IMR-90 (cell line): Measurements from ENCODE around the gene SENP7. TPM values are rescaled to one million over a fixed set of nuclear protein-coding genes. Genes with fewer than 3 reads are reported as not detected.

Source experiments
- ATAC-seq: fragments of 200-7000 bp; cut with Tn5 transposase; 2 replicates; pipeline ENCODE4 v1.9.1; 2020; ENCODE audit warnings: low read depth, mild to moderate bottlenecking, moderate library complexity
- BruUV-seq: library from RNA; stranded (reverse); fragments of 400-500 nt; replicated peaks from 2 replicates; lab custom pipeline; 2021; lab: Mats Ljungman, UMichigan
- CTCF ChIA-PET: fragments of 300-600 bp; formaldehyde crosslinking; extraction: SDS; loops from one replicate; lab custom pipeline; 2021; ENCODE audit warnings: antibody characterized with exemption; lab: Yijun Ruan, JAX
- POLR2A ChIA-PET: fragments of 300-600 bp; sonication (Branson Sonifier 250); formaldehyde crosslinking; loops from one replicate; lab custom pipeline; 2022; ENCODE audit warnings: antibody characterized with exemption; ENCODE audit not compliant: unreplicated experiment; lab: Charles Lee
- DNase-seq: peaks from one replicate; pipeline ENCODE4 v3.0.0; 2013
- H2AFZ ChIP-seq: replicated peaks from 2 replicates; pipeline ENCODE3; 2013; ENCODE audit warnings: low read length, mild to moderate bottlenecking; ENCODE audit not compliant: poor library complexity
- H2AK5ac ChIP-seq: 2 replicates; pipeline ENCODE4 v1.6.1; 2013; ENCODE audit warnings: low read depth, low read length, inconsistent platforms
- H2AK9ac ChIP-seq: replicated peaks from 2 replicates; pipeline ENCODE3; 2013; ENCODE audit warnings: mild to moderate bottlenecking, low read depth, low read length, moderate library complexity; ENCODE audit not compliant: poor library complexity
- H2BK120ac ChIP-seq: 2 replicates; pipeline ENCODE4 v1.6.1; 2013; ENCODE audit warnings: low read depth, low read length, inconsistent platforms
- H2BK15ac ChIP-seq: 3 replicates; pipeline ENCODE4 v1.6.1; 2013; ENCODE audit warnings: low read depth, low read length, inconsistent platforms
- H2BK20ac ChIP-seq: 2 replicates; pipeline ENCODE4 v1.6.1; 2013; ENCODE audit warnings: low read depth, mild to moderate bottlenecking, inconsistent platforms, low read length, moderate library complexity
- H2BK5ac ChIP-seq: 2 replicates; pipeline ENCODE4 v1.6.1; 2013; ENCODE audit warnings: mild to moderate bottlenecking, low read depth, low read length, inconsistent platforms; ENCODE audit not compliant: poor library complexity, severe bottlenecking
- H3K14ac ChIP-seq: replicated peaks from 2 replicates; pipeline ENCODE4 v1.6.1; 2013; ENCODE audit warnings: low read depth, low read length, inconsistent platforms
- H3K18ac ChIP-seq: 2 replicates; pipeline ENCODE4 v1.6.1; 2013; ENCODE audit warnings: low read depth, low read length, control low read depth
- H3K23ac ChIP-seq: 2 replicates; pipeline ENCODE4 v1.6.1; 2013; ENCODE audit warnings: low read depth, low read length, inconsistent platforms
- H3K27ac ChIP-seq: 2 replicates; pipeline ENCODE4 v1.5.1; 2013; ENCODE audit warnings: mild to moderate bottlenecking, control low read depth, low read length; ENCODE audit not compliant: insufficient read depth
- H3K27me3 ChIP-seq: 2 replicates; pipeline ENCODE4 v1.6.1; 2013; ENCODE audit warnings: low read length; ENCODE audit not compliant: control insufficient read depth, insufficient read depth
- H3K36me3 ChIP-seq: 2 replicates; pipeline ENCODE4 v1.6.1; 2013; ENCODE audit warnings: low read length, mixed read lengths; ENCODE audit not compliant: control insufficient read depth, insufficient read depth
- H3K4ac ChIP-seq: 2 replicates; pipeline ENCODE4 v1.6.1; 2013; ENCODE audit warnings: low read depth, low read length, inconsistent platforms
- H3K4me1 ChIP-seq: 2 replicates; pipeline ENCODE4 v1.6.1; 2013; ENCODE audit warnings: low read length, mixed read lengths; ENCODE audit not compliant: control insufficient read depth, insufficient read depth
- H3K4me2 ChIP-seq: 2 replicates; pipeline ENCODE4 v1.6.1; 2013; ENCODE audit warnings: low read depth, mild to moderate bottlenecking, control low read depth, low read length, moderate library complexity
- H3K4me3 ChIP-seq: 2 replicates; pipeline ENCODE4 v1.5.1; 2013; ENCODE audit warnings: low read depth, mild to moderate bottlenecking, control low read depth, low read length, moderate library complexity; ENCODE audit not compliant: insufficient read depth
- H3K56ac ChIP-seq: 2 replicates; pipeline ENCODE4 v1.6.1; 2013; ENCODE audit warnings: low read length, inconsistent platforms; ENCODE audit not compliant: insufficient read depth; ENCODE audit errors: extremely low read depth
- H3K79me1 ChIP-seq, 2 experiments: 2 replicates each; pipeline ENCODE4 v1.6.1; 2013; ENCODE audit warnings: low read length in 2 of 2, inconsistent platforms in 1 of 2, low read depth in 1 of 2
- H3K9ac ChIP-seq: 2 replicates; pipeline ENCODE4 v1.6.1; 2013; ENCODE audit warnings: low read depth, low read length, control low read depth
- H3K9me1 ChIP-seq: 2 replicates; pipeline ENCODE4 v1.6.1; 2013; ENCODE audit warnings: low read length, inconsistent platforms; ENCODE audit not compliant: insufficient read depth
- H3K9me3 ChIP-seq: 2 replicates; pipeline ENCODE4 v1.6.1; 2013; ENCODE audit warnings: low read length; ENCODE audit not compliant: control insufficient read depth, insufficient read depth
- H4K20me1 ChIP-seq: 2 replicates; pipeline ENCODE4 v1.6.1; 2013; ENCODE audit warnings: low read length, inconsistent platforms; ENCODE audit not compliant: insufficient read depth
- H4K5ac ChIP-seq: 2 replicates; pipeline ENCODE4 v1.6.1; 2013; ENCODE audit warnings: mild to moderate bottlenecking, low read depth, low read length, control low read depth
- H4K8ac ChIP-seq, 2 experiments: 2 replicates each; pipeline ENCODE4 v1.6.1; 2013; ENCODE audit warnings: low read depth in 2 of 2, low read length in 2 of 2, control low read depth in 1 of 2, inconsistent platforms in 1 of 2
- H4K91ac ChIP-seq: 2 replicates; pipeline ENCODE4 v1.6.1; 2013; ENCODE audit warnings: low read depth, low read length, inconsistent platforms; ENCODE audit not compliant: insufficient read depth
- ELK1 ChIP-seq: fragments of 150-350 bp; IDR thresholded peaks from 2 replicates; pipeline ENCODE4 v1.6.1; 2016; ENCODE audit warnings: low read depth, mild to moderate bottlenecking, low read length, moderate library complexity, borderline replicate concordance
- FOS ChIP-seq: fragments of 150-350 bp; IDR thresholded peaks from 2 replicates; pipeline ENCODE4 v1.6.1; 2016; ENCODE audit warnings: low read depth, low read length
- RCOR1 ChIP-seq: IDR thresholded peaks from 2 replicates; pipeline ENCODE4 v1.6.1; 2012; ENCODE audit warnings: mild to moderate bottlenecking, low read length, improper control_type of control experiment; ENCODE audit not compliant: insufficient replicate concordance
- SMC3 ChIP-seq: fragments of 150-350 bp; IDR thresholded peaks from 2 replicates; pipeline ENCODE4 v1.6.1; 2016; ENCODE audit warnings: low read depth, mild to moderate bottlenecking, antibody characterized with exemption, low read length, moderate library complexity
- USF2 ChIP-seq: fragments of 150-350 bp; IDR thresholded peaks from 2 replicates; pipeline ENCODE4 v1.6.1; 2017; ENCODE audit warnings: mild to moderate bottlenecking, antibody characterized with exemption, low read length, low read depth
- WGBS, 2 experiments: methylation state at CpG; one replicate each; pipeline versions ENCODE4 v1.1.5 to v1.1.7; 2013; ENCODE audit warnings: missing lambda C conversion rate in 2 of 2; ENCODE audit not compliant: insufficient read length in 1 of 2; ENCODE audit errors: extremely low coverage in 2 of 2; 5-methylcytosine and 5-hydroxymethylcytosine counted together
- dilution Hi-C: fragments of 300-500 bp; cut with HindIII; formaldehyde crosslinking; loops from one replicate; pipeline ENCODE4 v1.14.3; 2018; ENCODE audit warnings: low sequenced_read_pairs; ENCODE audit not compliant: unreplicated experiment
- in situ Hi-C: fragments of 300-500 bp; cut with MboI; formaldehyde crosslinking; loops from 3 replicates; pipeline ENCODE4 v1.14.3; 2019; ENCODE audit warnings: low sequenced_read_pairs, inconsistent platforms, mixed read lengths
- intact Hi-C: fragments of 100-400 bp; cut with micrococcal nuclease; formaldehyde crosslinking; loops from 2 replicates; pipeline ENCODE4 v1.10.0; 2022
- polyA plus RNA-seq, 3 experiments: library from polyadenylated mRNA; depleted of rRNA; stranded (reverse); fragments of >200 nt; gene quantifications; 2 replicates each; pipeline ENCODE4 v1.2.3, GENCODE V29; 2012; ENCODE audit warnings: low replicate concordance in 1 of 3
- total RNA-seq: library from RNA; depleted of rRNA; stranded (reverse); fragments of >200 nt; gene quantifications from 2 replicates; pipeline ENCODE4 v1.2.3, GENCODE V29; 2012

Gene SENP7
- total and polyA plus RNA-seq, 2 of the 4 experiments (the other 2 are of a cell fraction) = 5.5 to 8.4 TPM

- TF ChIP-seq ELK1 = no peak
- TF ChIP-seq FOS = peak; percentile 95
These were observed 209.8 kb downstream of the SENP7 start (continued) for GRCh38 chr3:101303089-101303731.

- dilution Hi-C loops (no loop called here), intact Hi-C loops (no loop called here), in situ Hi-C loops (no loop called here)
- WGBS, 2 experiments = 96% methylated on average over 4 of the region's 8 CpGs; no CpG with 5 or more reads in 1 of the 2 experiments
- POLR2A ChIA-PET = no interaction called here
- Histone ChIP-seq H2BK5ac (no peak overlapping the region), H3K56ac (no peak overlapping the region), H3K4me2 (no peak overlapping the region), H4K8ac (no peak overlapping the region), H3K18ac (no peak overlapping the region), H2BK20ac (no peak overlapping the region), H3K4me3 (no peak overlapping the region), H2AFZ (no peak overlapping the region), H4K5ac (no peak overlapping the region), H3K36me3 (no peaks in the 10 kb centered on the region), H3K14ac (no peak overlapping the region), H3K9me3 (no peaks in the 10 kb centered on the region), H3K79me1 (no peaks in the 10 kb centered on the region), H4K91ac (no peak overlapping the region), H3K4me1 (no peaks in the 10 kb centered on the region), H2AK5ac (no peak overlapping the region), H2BK120ac (no peak overlapping the region), H3K9me1 (no peaks in the 10 kb centered on the region), H2AK9ac (no peak overlapping the region), H3K23ac (no peak overlapping the region), H3K9ac (no peak overlapping the region), H4K20me1 (no peaks in the 10 kb centered on the region), H3K27ac (no peak overlapping the region), H3K27me3 (no peaks in the 10 kb centered on the region), H3K4ac (no peak overlapping the region), H2BK15ac (no peak overlapping the region)
- DNase-seq (no peak), ATAC-seq (no peak)
- CTCF ChIA-PET = no interaction called here
- no TSS peak for BruUV-seq
- no peak for TF ChIP-seq SMC3
- no peak for TF ChIP-seq RCOR1
- TF ChIP-seq USF2 = no peak
These were observed 212.9 kb downstream of the SENP7 start for GRCh38 chr3:101300073-101300472.
